Rectal smooth muscle tissue (tissue), 1 donor: ENCODE results near the gene PRR33.

ENCODE experiments used
- H3K27ac ChIP-seq: one replicate; pipeline ENCODE4 v1.7.0; 2013; ENCODE audit warnings: low read depth, low read length, inconsistent platforms
- H3K27me3 ChIP-seq: one replicate; pipeline ENCODE4 v1.7.0; 2013; ENCODE audit warnings: low read length; ENCODE audit not compliant: control insufficient read depth, insufficient read depth
- H3K36me3 ChIP-seq: one replicate; pipeline ENCODE4 v1.7.0; 2013; ENCODE audit warnings: low read length; ENCODE audit not compliant: control insufficient read depth, insufficient read depth
- H3K4me1 ChIP-seq: one replicate; pipeline ENCODE4 v1.7.0; 2013; ENCODE audit warnings: low read length; ENCODE audit not compliant: control insufficient read depth, insufficient read depth
- H3K4me3 ChIP-seq: one replicate; pipeline ENCODE4 v1.7.0; 2013; ENCODE audit warnings: low read length
- H3K9ac ChIP-seq: one replicate; pipeline ENCODE4 v1.7.0; 2013; ENCODE audit warnings: low read length

PRR33 gene

GRCh38 chr11:1853376-1854131, 38.1 kb downstream of the PRR33 start:
- Histone ChIP-seq H3K4me3 (peak overlapping the region; percentile 63), H3K27ac (no peak overlapping the region)

GRCh38 chr11:1852877-1853276, 38.8 kb downstream of the PRR33 start, which contains the start of gene LSP1:
Gene LSP1 (plus strand): TSS chr11:1853084. CDS start chr11:1853145, 61 bp downstream.
- H3K4me3 ChIP-seq = peak within 1 kb of the TSS; percentile 63

More at GRCh38 chr11:1853376-1854131, 38.1 kb downstream of the PRR33 start:
- Histone ChIP-seq H3K4me1 (no peaks in the 10 kb centered on the region), H3K27me3 (no peaks in the 10 kb centered on the region), H3K9ac (peak overlapping the region; percentile 24), H3K36me3 (no peaks in the 10 kb centered on the region)

DNA sequence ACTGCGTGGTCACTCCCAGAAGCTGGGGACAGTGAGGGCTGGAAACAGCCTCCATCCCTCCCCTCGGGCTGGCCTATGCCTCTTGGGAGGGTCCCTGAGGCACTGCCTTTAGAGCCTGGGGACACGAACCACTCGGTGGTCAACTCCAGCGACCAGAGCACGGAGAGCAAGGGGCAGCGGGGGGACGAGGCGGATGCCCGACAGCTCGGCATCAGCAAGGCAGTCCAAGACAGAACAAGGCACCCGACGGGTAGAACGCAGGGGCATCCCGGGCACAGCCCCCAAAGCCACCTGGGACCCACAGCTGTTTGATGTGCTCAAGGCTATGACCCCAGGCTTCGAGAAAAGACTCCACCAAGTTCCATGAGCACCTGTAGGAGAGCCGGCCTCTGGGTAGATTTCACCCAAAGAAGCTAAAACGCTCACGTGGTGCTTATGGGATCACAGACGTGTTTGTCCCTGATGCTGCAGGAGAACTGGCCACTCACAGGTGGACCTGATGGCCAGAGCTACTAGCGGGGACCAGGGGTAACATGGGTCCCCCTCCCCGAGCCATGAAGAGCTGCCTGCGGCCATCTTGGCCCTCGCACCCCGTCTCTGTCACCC, 39.3 kb downstream of the PRR33 start:
- Histone ChIP-seq H3K27ac (no peak overlapping the region), H3K4me1 (no peaks in the 10 kb centered on the region), H3K9ac (no peak overlapping the region), H3K4me3 (no peak overlapping the region), H3K36me3 (no peaks in the 10 kb centered on the region), H3K27me3 (no peaks in the 10 kb centered on the region)

More at GRCh38 chr11:1852877-1853276, 38.8 kb downstream of the PRR33 start, which contains the start of gene LSP1:
- peak within 1 kb of the TSS; percentile 24 for H3K9ac ChIP-seq
- no peak within 1 kb of the TSS for H3K27ac ChIP-seq
- no peaks in the 10 kb centered on the region for H3K4me1 ChIP-seq
- H3K36me3 ChIP-seq = no peaks in the 10 kb centered on the region
- H3K27me3 ChIP-seq = no peaks in the 10 kb centered on the region

- Histone ChIP-seq H3K27me3 (no peaks in the 10 kb centered on the region), H3K4me1 (no peaks in the 10 kb centered on the region), H3K9ac (no peak overlapping the region), H3K36me3 (no peaks in the 10 kb centered on the region), H3K4me3 (peak overlapping the region; percentile 30), H3K27ac (no peak overlapping the region)
Measured at GRCh38 chr11:1851468-1852180, 40.1 kb downstream of the PRR33 start.

- Histone ChIP-seq H3K27ac (no peak overlapping the region), H3K9ac (no peak overlapping the region), H3K4me3 (no peak overlapping the region), H3K27me3 (no peaks in the 10 kb centered on the region), H3K4me1 (no peaks in the 10 kb centered on the region), H3K36me3 (no peaks in the 10 kb centered on the region)
Measured at GRCh38 chr11:1848640-1849430, 42.9 kb downstream of the PRR33 start.

DNA sequence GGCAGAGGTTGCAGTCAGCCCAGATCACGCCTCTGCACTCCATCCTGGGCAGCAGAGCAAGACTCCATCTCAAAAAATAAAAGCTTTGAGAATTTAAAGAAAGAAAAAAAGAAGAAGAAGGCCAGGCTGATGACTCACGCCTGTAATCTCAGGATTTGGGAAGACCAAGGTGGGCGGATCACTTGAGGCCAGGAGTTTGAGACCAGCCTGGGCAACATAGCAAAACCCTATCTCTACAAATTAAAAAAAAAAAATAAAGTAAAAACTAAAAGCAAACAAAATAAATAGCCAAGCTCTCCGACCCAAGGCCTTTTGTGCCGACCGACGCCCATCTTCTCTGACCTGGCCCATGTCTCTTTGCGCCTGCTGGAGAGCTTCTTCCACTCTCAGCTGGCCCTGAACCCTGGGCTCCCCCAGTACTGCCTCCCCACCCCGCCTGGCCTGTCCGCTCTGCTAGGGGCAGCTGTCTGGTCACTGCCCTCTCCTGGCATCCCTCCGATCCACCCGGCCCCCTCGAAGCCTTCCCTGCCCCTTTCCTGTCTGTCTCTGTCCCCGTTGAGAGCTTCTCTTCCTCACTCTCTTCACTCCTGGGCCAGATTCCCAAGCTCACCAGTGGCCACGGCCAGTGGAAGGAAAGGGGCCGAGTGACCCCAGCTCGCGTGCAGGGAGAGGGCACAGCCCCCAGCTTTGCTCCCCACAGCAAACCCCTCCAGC, 43.6 kb downstream of the PRR33 start:
- no peak overlapping the region for H3K4me3 ChIP-seq
- H3K27ac ChIP-seq = no peak overlapping the region
- no peaks in the 10 kb centered on the region for H3K36me3 ChIP-seq
- H3K27me3 ChIP-seq = no peaks in the 10 kb centered on the region
- no peak overlapping the region for H3K9ac ChIP-seq
- H3K4me1 ChIP-seq = no peaks in the 10 kb centered on the region

GRCh38 chr11:1847006-1847735, 44.5 kb downstream of the PRR33 start:
- H3K4me3 ChIP-seq = no peak overlapping the region
- no peak overlapping the region for H3K27ac ChIP-seq
- no peaks in the 10 kb centered on the region for H3K4me1 ChIP-seq
- H3K9ac ChIP-seq = no peak overlapping the region
- H3K27me3 ChIP-seq = no peaks in the 10 kb centered on the region
- no peaks in the 10 kb centered on the region for H3K36me3 ChIP-seq

DNA sequence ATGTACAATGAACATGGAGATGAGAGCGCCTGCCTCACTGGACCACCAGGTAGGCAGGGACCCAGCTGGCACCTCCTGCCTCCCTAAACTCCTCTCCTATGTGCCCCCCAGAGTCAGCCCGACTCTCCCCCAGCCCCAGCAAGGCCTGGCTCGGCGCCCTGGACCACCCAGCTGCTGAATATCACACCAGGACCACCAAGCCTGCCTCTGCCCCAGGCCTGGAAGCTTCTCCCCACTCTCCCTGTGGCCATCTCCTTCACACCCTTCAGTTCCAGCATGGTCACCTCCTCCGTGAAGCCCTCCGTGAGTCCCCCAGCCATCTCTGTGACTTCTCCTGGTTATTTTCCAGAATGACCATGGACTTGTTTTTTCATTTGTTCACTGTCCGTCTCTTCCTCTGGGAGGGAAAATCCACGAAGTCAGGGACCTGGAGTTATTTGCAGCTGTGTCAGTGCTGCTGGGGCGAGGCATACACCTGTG, 45.2 kb downstream of the PRR33 start:
- no peaks in the 10 kb centered on the region for H3K27me3 ChIP-seq

GRCh38 chr11:1845561-1846452, 45.9 kb downstream of the PRR33 start:
- no peak overlapping the region for H3K9ac ChIP-seq

More for the DNA sequence above, 45.2 kb downstream of the PRR33 start:
- Histone ChIP-seq H3K27ac (no peak overlapping the region), H3K4me3 (no peak overlapping the region), H3K36me3 (no peaks in the 10 kb centered on the region), H3K9ac (no peak overlapping the region), H3K4me1 (no peaks in the 10 kb centered on the region)

GRCh38 chr11:1845095-1845429, 46.6 kb downstream of the PRR33 start:
- Histone ChIP-seq H3K36me3 (no peaks in the 10 kb centered on the region), H3K4me3 (no peak overlapping the region), H3K27me3 (no peaks in the 10 kb centered on the region), H3K27ac (no peak overlapping the region), H3K4me1 (no peaks in the 10 kb centered on the region), H3K9ac (no peak overlapping the region)

More at GRCh38 chr11:1845561-1846452, 45.9 kb downstream of the PRR33 start:
- no peak overlapping the region for H3K4me3 ChIP-seq
- H3K27ac ChIP-seq = no peak overlapping the region
- no peaks in the 10 kb centered on the region for H3K4me1 ChIP-seq
- H3K36me3 ChIP-seq = no peaks in the 10 kb centered on the region
- no peaks in the 10 kb centered on the region for H3K27me3 ChIP-seq
